ENCODE measurements around the gene RBFA.

Gene RBFA

DNA sequence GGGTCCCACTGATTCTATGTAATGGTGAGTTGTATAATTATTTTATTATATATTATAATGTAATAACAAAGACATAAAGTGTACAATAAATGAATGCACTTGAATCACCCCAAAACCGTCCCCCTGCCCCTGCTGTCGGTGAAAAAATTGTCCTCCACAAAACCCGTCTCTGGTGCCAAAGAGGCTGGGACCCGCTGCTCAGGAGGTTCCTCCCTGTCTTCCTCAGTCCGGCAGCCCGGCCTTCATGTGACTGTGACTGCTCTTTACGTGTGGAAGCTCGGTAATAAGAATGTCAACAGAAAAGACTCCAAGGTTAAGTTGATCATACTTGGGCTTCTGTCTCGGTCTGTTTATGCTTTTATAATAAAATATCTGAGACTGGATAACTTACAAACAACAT lies 42.1 kb downstream of the RBFA start:
- Mint-ChIP-seq H3K27me3 (peaks cover 1% of the 10 kb centered on the region), H3K4me3 (no peak overlapping the region), H3K9me3 (ENCODE audit: low read depth) (no peaks in the 10 kb centered on the region), H3K4me1 (ENCODE audit: low read depth) (no peaks in the 10 kb centered on the region), H3K36me3 (no peaks in the 10 kb centered on the region), H3K27ac (no peak overlapping the region)

DNA sequence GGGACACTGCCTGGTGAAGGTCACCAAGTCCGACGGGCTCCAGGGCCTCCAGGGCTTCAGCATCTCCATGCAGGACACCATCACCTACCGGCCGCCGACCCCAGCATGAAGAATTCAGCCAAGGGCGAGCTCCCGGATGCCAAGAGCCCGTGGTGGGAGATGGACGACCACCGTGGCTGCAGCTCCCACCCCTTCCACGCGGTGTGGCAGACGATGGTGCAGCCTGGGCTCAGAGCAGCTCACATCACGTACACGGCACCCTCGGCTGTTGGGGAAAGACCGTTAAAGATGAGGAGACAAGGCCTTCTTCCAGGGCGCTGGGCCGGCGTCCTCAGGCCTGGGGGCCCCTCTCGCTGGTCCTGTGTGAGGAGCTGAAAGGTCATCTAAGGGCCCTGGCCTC lies 43.6 kb downstream of the RBFA start:
- peaks cover 1% of the 10 kb centered on the region for H3K27me3 Mint-ChIP-seq
- no peaks in the 10 kb centered on the region for H3K9me3 Mint-ChIP-seq (ENCODE audit: low read depth)
- no peak overlapping the region for H3K4me3 Mint-ChIP-seq
- H3K36me3 Mint-ChIP-seq: no peaks in the 10 kb centered on the region
- H3K27ac Mint-ChIP-seq: no peak overlapping the region
- H3K4me1 Mint-ChIP-seq (ENCODE audit: low read depth): no peaks in the 10 kb centered on the region
